NCI-H2171 (cell line): ENCODE data around the gene MOCOS.
"Not testable (repeated sequence)": the region's sequence is repeated elsewhere in the genome, so short reads cannot be mapped to it uniquely, and the experiment has no call there.

ENCODE experiments used
- DNase-seq: peaks from one replicate; lab custom pipeline; 2025; lab: John Stamatoyannopoulos, UW

Gene MOCOS

GRCh38 chr18:36200354-36200771 lies 13.1 kb downstream of the MOCOS start:
- no peak for DNase-seq

- no peak for DNase-seq
Measured at GRCh38 chr18:36201765-36202164, 14.5 kb downstream of the MOCOS start.

GRCh38 chr18:36203360-36203895 lies 16.1 kb downstream of the MOCOS start:
- no peak for DNase-seq

GRCh38 chr18:36205166-36205565 lies 17.9 kb downstream of the MOCOS start:
- DNase-seq = no peak

- DNase-seq = no peak
Measured at GRCh38 chr18:36207303-36207702, 20.0 kb downstream of the MOCOS start.

GRCh38 chr18:36207969-36208368 lies 20.7 kb downstream of the MOCOS start:
- not testable (repeated sequence) for DNase-seq

GRCh38 chr18:36211612-36212065 lies 24.3 kb downstream of the MOCOS start:
- DNase-seq = no peak

- DNase-seq = no peak
Measured at GRCh38 chr18:36212301-36213171, 25.2 kb downstream of the MOCOS start.

- DNase-seq = no peak
Measured at GRCh38 chr18:36214811-36215210, 27.5 kb downstream of the MOCOS start.

- DNase-seq = no peak
Measured at GRCh38 chr18:36215577-36215976, 28.3 kb downstream of the MOCOS start.

GRCh38 chr18:36217348-36217747 lies 30.1 kb downstream of the MOCOS start:
- no peak for DNase-seq

- DNase-seq = no peak
Measured at GRCh38 chr18:36229188-36229587, 41.9 kb downstream of the MOCOS start.

GRCh38 chr18:36240510-36240909 lies 53.2 kb downstream of the MOCOS start:
- not testable (repeated sequence) for DNase-seq

- DNase-seq = no peak
Measured at GRCh38 chr18:36241831-36242230, 54.5 kb downstream of the MOCOS start.

GRCh38 chr18:36247036-36247435 lies 59.7 kb downstream of the MOCOS start:
- DNase-seq = peak; percentile 55

GRCh38 chr18:36249392-36249791 lies 62.1 kb downstream of the MOCOS start:
- no peak for DNase-seq

GRCh38 chr18:36250827-36251226 lies 63.5 kb downstream of the MOCOS start:
- peak; percentile 5 for DNase-seq

- no peak for DNase-seq
Measured at GRCh38 chr18:36255072-36255698, 67.9 kb downstream of the MOCOS start.

GRCh38 chr18:36256094-36256493 lies 68.8 kb downstream of the MOCOS start:
- DNase-seq = no peak

- no peak for DNase-seq
Measured at GRCh38 chr18:36262971-36263370, 75.7 kb downstream of the MOCOS start.

- no peak for DNase-seq
Measured at GRCh38 chr18:36264283-36264682, 77.0 kb downstream of the MOCOS start.

GRCh38 chr18:36265015-36265414 lies 77.7 kb downstream of the MOCOS start:
- DNase-seq = no peak

- no peak for DNase-seq
Measured at GRCh38 chr18:36269157-36269556, 81.9 kb downstream of the MOCOS start.
